Right lobe of liver (tissue), 4 donors: ENCODE measurements around the gene PPFIBP2.

Experiments
- POLR2A ChIP-seq: fragments of 450-650 bp; IDR thresholded peaks from one replicate; pipeline ENCODE4 v1.6.1; 2017; ENCODE audit warnings: antibody characterized with exemption, mild to moderate bottlenecking
- TF ChIP-seq, protein P1 (sequence below), 4 donors: fragments of 200-600 bp in 3 of 4; fragments of 450-650 bp in 1 of 4; IDR thresholded peaks; one replicate each; pipeline versions ENCODE4 v1.5.1 to v1.8.0; 2016 to 2022; ENCODE audit warnings: antibody characterized with exemption in 4 of 4, mild to moderate bottlenecking in 2 of 4
- donor health status: DM: no; HTN: no; CAD: no.
- donor health status: DM: no; HTN: no; CAD: no.
- donor health status: DM: no; HTN: yes; CAD: no.

DNA sequence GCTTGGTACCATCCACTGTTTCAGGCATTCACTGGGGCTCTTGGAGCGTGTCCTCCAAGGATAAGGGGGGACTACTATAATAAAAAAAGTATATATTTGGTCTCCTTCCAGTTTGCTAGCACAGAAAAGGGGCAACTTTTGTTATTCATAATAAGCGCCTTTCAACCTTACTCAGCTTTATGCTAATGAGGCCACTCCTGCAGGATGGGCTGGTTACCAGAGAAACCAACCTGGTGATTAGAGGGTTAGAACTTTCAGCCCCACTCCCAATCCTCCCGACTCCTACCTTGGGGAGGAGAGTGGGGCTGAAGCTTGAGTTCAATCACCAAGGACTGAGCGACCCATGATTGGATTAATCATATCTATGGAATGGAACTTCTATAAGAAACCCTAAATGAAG, 31.8 kb downstream of the PPFIBP2 start:
- TF ChIP-seq, protein P1, sequence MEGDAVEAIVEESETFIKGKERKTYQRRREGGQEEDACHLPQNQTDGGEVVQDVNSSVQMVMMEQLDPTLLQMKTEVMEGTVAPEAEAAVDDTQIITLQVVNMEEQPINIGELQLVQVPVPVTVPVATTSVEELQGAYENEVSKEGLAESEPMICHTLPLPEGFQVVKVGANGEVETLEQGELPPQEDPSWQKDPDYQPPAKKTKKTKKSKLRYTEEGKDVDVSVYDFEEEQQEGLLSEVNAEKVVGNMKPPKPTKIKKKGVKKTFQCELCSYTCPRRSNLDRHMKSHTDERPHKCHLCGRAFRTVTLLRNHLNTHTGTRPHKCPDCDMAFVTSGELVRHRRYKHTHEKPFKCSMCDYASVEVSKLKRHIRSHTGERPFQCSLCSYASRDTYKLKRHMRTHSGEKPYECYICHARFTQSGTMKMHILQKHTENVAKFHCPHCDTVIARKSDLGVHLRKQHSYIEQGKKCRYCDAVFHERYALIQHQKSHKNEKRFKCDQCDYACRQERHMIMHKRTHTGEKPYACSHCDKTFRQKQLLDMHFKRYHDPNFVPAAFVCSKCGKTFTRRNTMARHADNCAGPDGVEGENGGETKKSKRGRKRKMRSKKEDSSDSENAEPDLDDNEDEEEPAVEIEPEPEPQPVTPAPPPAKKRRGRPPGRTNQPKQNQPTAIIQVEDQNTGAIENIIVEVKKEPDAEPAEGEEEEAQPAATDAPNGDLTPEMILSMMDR (IDR thresholded peaks at IDR 0.05), result no peak
- TF ChIP-seq POLR2A, result no peak
